Lower leg skin (tissue), 3 donors: Measurements from ENCODE around the gene PLXDC1.

ENCODE experiments used
- POLR2A ChIP-seq, 2 donors: fragments of 450-650 bp; IDR thresholded peaks; one replicate each; pipeline ENCODE4 v1.6.1; 2016 to 2017; ENCODE audit warnings: antibody characterized with exemption in 2 of 2, mild to moderate bottlenecking in 1 of 2, moderate library complexity in 1 of 2
- TF ChIP-seq, protein P1 (sequence below), 3 donors: fragments of 450-650 bp; IDR thresholded peaks; one replicate each; pipeline ENCODE4 v1.5.1; 2016; ENCODE audit warnings: antibody characterized with exemption in 3 of 3, mild to moderate bottlenecking in 3 of 3, moderate library complexity in 2 of 3

- TF ChIP-seq, protein P1, sequence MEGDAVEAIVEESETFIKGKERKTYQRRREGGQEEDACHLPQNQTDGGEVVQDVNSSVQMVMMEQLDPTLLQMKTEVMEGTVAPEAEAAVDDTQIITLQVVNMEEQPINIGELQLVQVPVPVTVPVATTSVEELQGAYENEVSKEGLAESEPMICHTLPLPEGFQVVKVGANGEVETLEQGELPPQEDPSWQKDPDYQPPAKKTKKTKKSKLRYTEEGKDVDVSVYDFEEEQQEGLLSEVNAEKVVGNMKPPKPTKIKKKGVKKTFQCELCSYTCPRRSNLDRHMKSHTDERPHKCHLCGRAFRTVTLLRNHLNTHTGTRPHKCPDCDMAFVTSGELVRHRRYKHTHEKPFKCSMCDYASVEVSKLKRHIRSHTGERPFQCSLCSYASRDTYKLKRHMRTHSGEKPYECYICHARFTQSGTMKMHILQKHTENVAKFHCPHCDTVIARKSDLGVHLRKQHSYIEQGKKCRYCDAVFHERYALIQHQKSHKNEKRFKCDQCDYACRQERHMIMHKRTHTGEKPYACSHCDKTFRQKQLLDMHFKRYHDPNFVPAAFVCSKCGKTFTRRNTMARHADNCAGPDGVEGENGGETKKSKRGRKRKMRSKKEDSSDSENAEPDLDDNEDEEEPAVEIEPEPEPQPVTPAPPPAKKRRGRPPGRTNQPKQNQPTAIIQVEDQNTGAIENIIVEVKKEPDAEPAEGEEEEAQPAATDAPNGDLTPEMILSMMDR (IDR thresholded peaks at IDR 0.05): no peak
- no peak for TF ChIP-seq POLR2A (IDR thresholded peaks at IDR 0.05)
Measured at GRCh38 chr17:39115135-39115534, 36.3 kb downstream of the PLXDC1 start.
